GM23338 (cell line): ENCODE data around the gene DNAAF8. TPM values are rescaled to one million over a fixed set of nuclear protein-coding genes. Genes with fewer than 3 reads are reported as not detected.

Experiments
- ATAC-seq: fragments of 200-7000 bp; cut with Tn5 transposase; 3 replicates; pipeline ENCODE4 v1.9.1; 2020
- DNase-seq: peaks from one replicate; pipeline ENCODE4 v3.0.0-alpha.2; 2015; ENCODE audit warnings: low spot score
- H2AFZ ChIP-seq: fragments of 200-600 bp; sonication (generic); 2 replicates; pipeline ENCODE4 v1.8.0; 2016; ENCODE audit warnings: antibody characterized with exemption, mild to moderate bottlenecking, moderate library complexity
- H3F3A ChIP-seq: fragments of 200-600 bp; sonication (generic); replicated peaks from 2 replicates; pipeline ENCODE4 v1.8.0; 2017; ENCODE audit warnings: antibody characterized with exemption, mixed run types, low read depth
- H3K27ac ChIP-seq: fragments of 200-600 bp; sonication (generic); 2 replicates; pipeline ENCODE4 v1.6.1; 2016; ENCODE audit warnings: low read depth
- H3K27me3 ChIP-seq: fragments of 200-600 bp; sonication (generic); 2 replicates; pipeline ENCODE4 v1.8.0; 2016; ENCODE audit warnings: mild to moderate bottlenecking, mixed run types, moderate library complexity; ENCODE audit not compliant: insufficient read depth
- H3K36me3 ChIP-seq: fragments of 200-600 bp; sonication (generic); 2 replicates; pipeline ENCODE4 v1.8.0; 2016; ENCODE audit warnings: mild to moderate bottlenecking; ENCODE audit not compliant: insufficient read depth
- H3K4me1 ChIP-seq: fragments of 200-600 bp; sonication (generic); 2 replicates; pipeline ENCODE4 v1.8.0; 2016; ENCODE audit warnings: mild to moderate bottlenecking, moderate library complexity; ENCODE audit not compliant: insufficient read depth
- H3K4me2 ChIP-seq: fragments of 200-600 bp; sonication (generic); 2 replicates; pipeline ENCODE4 v1.7.1; 2017; ENCODE audit warnings: mixed run types
- H3K4me3 ChIP-seq: fragments of 200-600 bp; sonication (generic); 2 replicates; pipeline ENCODE4 v1.6.1; 2016; ENCODE audit warnings: mixed run types
- H3K79me2 ChIP-seq: fragments of 200-600 bp; sonication (generic); replicated peaks from 2 replicates; pipeline ENCODE4 v1.8.0; 2017; ENCODE audit warnings: mild to moderate bottlenecking; ENCODE audit not compliant: insufficient read depth
- H3K9me2 ChIP-seq: fragments of 200-600 bp; sonication (generic); 2 replicates; pipeline ENCODE4 v1.8.0; 2017; ENCODE audit not compliant: insufficient read depth
- H4K20me1 ChIP-seq: fragments of 200-600 bp; sonication (generic); replicated peaks from 2 replicates; pipeline ENCODE4 v1.8.0; 2017; ENCODE audit warnings: mild to moderate bottlenecking; ENCODE audit not compliant: insufficient read depth
- H3K27ac Mint-ChIP-seq: 2 replicates; pipeline ENCODE4 v1.8.0; 2020; ENCODE audit warnings: inconsistent platforms, mild to moderate bottlenecking, moderate library complexity, mixed read lengths
- H3K27me3 Mint-ChIP-seq: 3 replicates; pipeline ENCODE4 v1.8.0; 2022; ENCODE audit warnings: low read depth, mild to moderate bottlenecking, moderate library complexity, mixed read lengths, inconsistent platforms; ENCODE audit not compliant: insufficient read depth, poor library complexity
- H3K36me3 Mint-ChIP-seq: 3 replicates; pipeline ENCODE4 v1.8.0; 2021; ENCODE audit warnings: low read depth, mild to moderate bottlenecking, inconsistent platforms, moderate library complexity, mixed read lengths
- H3K4me1 Mint-ChIP-seq: 3 replicates; pipeline ENCODE4 v1.8.0; 2020; ENCODE audit warnings: mild to moderate bottlenecking, inconsistent platforms, mixed read lengths
- H3K4me3 Mint-ChIP-seq: 3 replicates; pipeline ENCODE4 v1.8.0; 2021; ENCODE audit warnings: moderate library complexity, mild to moderate bottlenecking, inconsistent platforms, mixed read lengths
- H3K9me3 Mint-ChIP-seq: 3 replicates; pipeline ENCODE4 v1.8.0; 2020; ENCODE audit warnings: moderate library complexity, mild to moderate bottlenecking, inconsistent platforms, mixed read lengths
- CREB1 ChIP-seq: fragments of 250-450 bp; sonication (Bioruptor Pico); IDR thresholded peaks from 2 replicates; pipeline ENCODE4 v1.5.0; 2020; ENCODE audit warnings: low read depth, mild to moderate bottlenecking, moderate library complexity
- CTCF ChIP-seq, 2 experiments: fragments of 200-600 bp in 1 of 2; sonication (generic) in 1 of 2; conservative IDR thresholded peaks; 2 replicates each; pipeline versions ENCODE4 v1.5.1 to v1.6.1; 2016 to 2017; ENCODE audit warnings: antibody characterized with exemption in 2 of 2, low read depth in 2 of 2, mild to moderate bottlenecking in 2 of 2, moderate library complexity in 1 of 2
- ETS1 ChIP-seq: IDR thresholded peaks from 2 replicates; pipeline ENCODE4 v1.6.1; 2016; ENCODE audit warnings: antibody characterized with exemption
- EZH2 ChIP-seq: fragments of 200-600 bp; sonication (generic); IDR thresholded peaks from one replicate; pipeline ENCODE4 v1.8.0; 2017; ENCODE audit warnings: antibody characterized with exemption, mild to moderate bottlenecking, low read depth; ENCODE audit not compliant: unreplicated experiment
- EZH2phosphoT487 ChIP-seq: fragments of 200-600 bp; sonication (generic); IDR thresholded peaks from one replicate; pipeline ENCODE4 v1.8.1; 2018; ENCODE audit warnings: antibody characterized with exemption; ENCODE audit not compliant: unreplicated experiment
- JUNB ChIP-seq: IDR thresholded peaks from one replicate; pipeline ENCODE4 v1.6.1; 2016; ENCODE audit warnings: antibody characterized with exemption; ENCODE audit not compliant: unreplicated experiment
- NANOG ChIP-seq: IDR thresholded peaks from 2 replicates; pipeline ENCODE4 v1.6.1; 2016; ENCODE audit warnings: antibody characterized with exemption, borderline replicate concordance
- POLR2AphosphoS5 ChIP-seq: IDR thresholded peaks from 2 replicates; pipeline ENCODE4 v1.6.1; 2016; ENCODE audit warnings: antibody characterized with exemption, low read depth
- REST ChIP-seq: IDR thresholded peaks from one replicate; pipeline ENCODE4 v1.6.1; 2018; ENCODE audit warnings: antibody characterized with exemption; ENCODE audit not compliant: unreplicated experiment
- STAT1 ChIP-seq: IDR thresholded peaks from one replicate; pipeline ENCODE4 v1.6.1; 2016; ENCODE audit warnings: antibody characterized with exemption; ENCODE audit not compliant: unreplicated experiment
- ZNF114 ChIP-seq: fragments of 250-450 bp; sonication (Bioruptor Pico); IDR thresholded peaks from 2 replicates; pipeline ENCODE4 v1.5.0; 2020; ENCODE audit warnings: mild to moderate bottlenecking, moderate library complexity
- ZNF331 ChIP-seq: fragments of 250-450 bp; sonication (Bioruptor Pico); IDR thresholded peaks from 2 replicates; pipeline ENCODE4 v1.5.0; 2020; ENCODE audit warnings: low read depth, mild to moderate bottlenecking, moderate library complexity
- ZNF462 ChIP-seq: fragments of 250-450 bp; sonication (Bioruptor Pico); IDR thresholded peaks from 2 replicates; pipeline ENCODE4 v1.5.0; 2020; ENCODE audit warnings: mild to moderate bottlenecking, moderate library complexity
- polyA plus RNA-seq: library from polyadenylated mRNA; unstranded; fragments of >200 nt; fragmentation: Nextera tagmentation; extraction: Ambion mirVana; gene quantifications from 2 replicates; pipeline ENCODE4 v1.2.1, GENCODE V29; 2016
- total RNA-seq: library from RNA; depleted of rRNA; stranded (reverse); fragments of >200 nt; shearing (Covaris generic); gene quantifications from 2 replicates; pipeline ENCODE4 v1.2.3, GENCODE V29; 2014

The DNAAF8 gene
- total and polyA plus RNA-seq, 2 experiments from 2014 or later: 0.34 to 1.3 TPM

GRCh38 chr16:4762205-4762604, 27.9 kb downstream of the DNAAF8 start:
- no peak overlapping the region for H3K4me3 ChIP-seq
- H3K4me2 ChIP-seq: no peak overlapping the region
- no peak overlapping the region for H3K27ac ChIP-seq
- ATAC-seq (no peak), DNase-seq (no peak)
- Mint-ChIP-seq H3K27me3 (peaks cover 11% of the 10 kb centered on the region), H3K4me1 (peaks cover 9% of the 10 kb centered on the region), H3K4me3 (no peak overlapping the region), H3K36me3 (peaks cover 72% of the 10 kb centered on the region), H3K9me3 (no peaks in the 10 kb centered on the region; the same call in 2 of the 3 replicates), H3K27ac (no peak overlapping the region)
- no peaks in the 10 kb centered on the region for H4K20me1 ChIP-seq
- TF ChIP-seq ETS1: no peak
- no peak for TF ChIP-seq REST
- TF ChIP-seq EZH2phosphoT487: no peak
- TF ChIP-seq ZNF331: no peak
- TF ChIP-seq ZNF114 (CRISPR knock-in tag): no peak
- TF ChIP-seq POLR2AphosphoS5: no peak
- no peak for TF ChIP-seq JUNB
- TF ChIP-seq CTCF (conservative IDR thresholded peaks at IDR 0.05; ENCODE audit: low read depth in 2 of 2): no peak
- TF ChIP-seq NANOG: no peak
- no peak for TF ChIP-seq ZNF462 (CRISPR knock-in tag)
- no peak for TF ChIP-seq EZH2
- TF ChIP-seq CREB1: no peak
- no peak for TF ChIP-seq STAT1
- peaks cover 15% of the 10 kb centered on the region; the same call in 1 of the 2 replicates for H3K36me3 ChIP-seq
- no peaks in the 10 kb centered on the region for H3F3A ChIP-seq
- H2AFZ ChIP-seq: no peak overlapping the region
- H3K27me3 ChIP-seq: no peaks in the 10 kb centered on the region
- H3K4me1 ChIP-seq: peaks cover 6% of the 10 kb centered on the region; the same call in 1 of the 2 replicates
- peaks cover 17% of the 10 kb centered on the region for H3K79me2 ChIP-seq
- no peaks in the 10 kb centered on the region for H3K9me2 ChIP-seq
